HG03520 (cell line): ENCODE data around the gene HSPG2.
"Not testable (repeated sequence)": the region's sequence is repeated elsewhere in the genome, so short reads cannot be mapped to it uniquely, and the experiment has no call there.

Experiments
- ATAC-seq: cut with Tn5 transposase; IDR thresholded peaks from one replicate; pipeline ENCODE4 v1.9.1; 2021; ENCODE audit warnings: mild to moderate bottlenecking, moderate library complexity; ENCODE audit not compliant: unreplicated experiment

HSPG2 gene

GRCh38 chr1:21956720-21957552, 19.8 kb upstream of the HSPG2 start:
- ATAC-seq = no peak

GRCh38 chr1:21955501-21956281, 18.6 kb upstream of the HSPG2 start:
- no peak for ATAC-seq

GRCh38 chr1:21955058-21955457, 17.9 kb upstream of the HSPG2 start:
- no peak for ATAC-seq

DNA sequence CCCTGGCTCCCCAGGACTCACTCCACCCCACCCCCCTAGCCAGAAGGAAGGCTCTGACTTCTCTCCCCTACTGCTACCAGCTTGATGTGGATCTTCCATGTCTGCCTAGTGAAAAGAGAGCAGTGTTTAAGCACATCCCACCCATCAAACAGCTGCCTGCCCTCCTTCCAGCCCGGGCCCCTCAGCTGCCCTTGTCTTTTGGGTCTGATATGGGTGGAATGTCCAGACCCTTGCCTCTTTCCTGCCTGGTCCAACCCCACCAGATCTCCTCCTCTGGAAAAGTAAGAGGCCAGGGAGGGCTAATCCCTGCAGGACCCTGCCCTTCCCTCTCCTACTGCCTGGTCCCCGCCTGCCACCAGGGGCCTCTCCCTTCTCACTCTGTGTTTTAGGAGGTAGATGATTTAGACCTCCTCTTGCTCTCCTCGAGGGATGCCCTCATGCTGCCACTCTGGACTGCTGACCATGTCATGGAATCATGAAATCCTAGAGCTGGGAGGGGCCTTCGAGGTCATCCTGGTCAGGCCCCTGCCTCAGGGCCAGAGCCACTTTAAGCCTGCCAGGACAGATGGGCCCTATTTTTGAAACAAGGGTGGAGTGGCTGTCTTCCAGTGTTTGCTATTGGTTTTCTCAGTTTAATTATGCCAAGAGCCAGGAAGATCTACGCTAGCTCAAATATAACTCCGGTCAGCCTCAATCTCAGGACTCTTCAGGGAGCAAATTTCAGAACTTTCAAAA, 15.8 kb upstream of the HSPG2 start:
- no peak for ATAC-seq

- ATAC-seq = no peak
These were observed 14.2 kb upstream of the HSPG2 start for GRCh38 chr1:21951226-21951870.

GRCh38 chr1:21950734-21951133, 13.6 kb upstream of the HSPG2 start:
- no peak for ATAC-seq

DNA sequence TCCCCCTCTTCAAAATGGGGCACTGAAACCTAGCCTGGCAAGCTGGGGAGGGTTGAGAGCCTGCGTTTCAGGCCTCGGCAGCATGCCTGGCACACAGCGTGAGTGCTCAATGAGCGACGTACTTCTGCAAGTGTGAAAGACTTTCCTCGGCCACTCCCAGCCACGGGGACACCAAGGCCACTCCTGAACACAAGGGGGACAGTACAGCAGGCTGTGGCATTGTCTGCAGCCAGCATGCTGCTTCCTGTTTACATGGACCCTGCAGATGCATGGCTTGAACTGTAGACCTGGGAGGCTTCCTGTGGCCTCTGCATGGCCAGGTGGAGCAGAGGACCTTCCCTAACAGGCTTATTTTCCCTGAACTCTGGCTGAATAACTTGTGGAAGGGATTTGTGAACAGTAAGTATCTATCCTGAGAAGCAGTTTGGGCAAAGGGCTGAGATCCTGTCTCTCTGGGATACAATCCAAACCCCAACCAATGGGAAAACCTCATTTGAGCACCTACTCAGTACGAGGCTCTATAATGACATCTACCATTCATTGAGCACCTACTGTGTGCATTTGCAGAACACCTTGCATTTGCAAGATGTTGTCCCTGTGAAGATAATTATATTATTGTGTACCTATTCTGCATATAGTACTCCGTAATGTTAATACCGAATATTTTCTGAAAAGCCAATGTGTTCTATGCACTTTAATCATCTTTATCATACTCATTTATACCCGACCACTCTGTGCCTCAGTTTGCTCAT, 9.9 kb upstream of the HSPG2 start:
- ATAC-seq = no peak

DNA sequence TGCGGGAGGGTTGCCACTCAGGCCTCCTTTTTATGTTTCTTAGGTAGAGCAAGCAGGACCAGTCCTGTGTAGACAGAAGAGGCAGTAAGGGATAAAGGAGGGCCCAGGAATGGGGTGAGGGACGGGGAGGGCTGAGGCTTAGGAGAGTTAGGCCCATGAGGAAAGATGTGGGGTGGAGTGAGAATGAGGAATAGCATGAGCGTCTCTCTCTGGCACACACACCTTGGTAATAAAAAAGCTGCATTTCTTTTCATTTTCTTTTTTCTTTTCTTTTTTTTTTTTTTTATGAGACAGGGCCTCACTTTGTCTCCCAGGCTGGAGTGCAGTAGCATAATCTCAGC, 7.6 kb upstream of the HSPG2 start:
- no peak for ATAC-seq

DNA sequence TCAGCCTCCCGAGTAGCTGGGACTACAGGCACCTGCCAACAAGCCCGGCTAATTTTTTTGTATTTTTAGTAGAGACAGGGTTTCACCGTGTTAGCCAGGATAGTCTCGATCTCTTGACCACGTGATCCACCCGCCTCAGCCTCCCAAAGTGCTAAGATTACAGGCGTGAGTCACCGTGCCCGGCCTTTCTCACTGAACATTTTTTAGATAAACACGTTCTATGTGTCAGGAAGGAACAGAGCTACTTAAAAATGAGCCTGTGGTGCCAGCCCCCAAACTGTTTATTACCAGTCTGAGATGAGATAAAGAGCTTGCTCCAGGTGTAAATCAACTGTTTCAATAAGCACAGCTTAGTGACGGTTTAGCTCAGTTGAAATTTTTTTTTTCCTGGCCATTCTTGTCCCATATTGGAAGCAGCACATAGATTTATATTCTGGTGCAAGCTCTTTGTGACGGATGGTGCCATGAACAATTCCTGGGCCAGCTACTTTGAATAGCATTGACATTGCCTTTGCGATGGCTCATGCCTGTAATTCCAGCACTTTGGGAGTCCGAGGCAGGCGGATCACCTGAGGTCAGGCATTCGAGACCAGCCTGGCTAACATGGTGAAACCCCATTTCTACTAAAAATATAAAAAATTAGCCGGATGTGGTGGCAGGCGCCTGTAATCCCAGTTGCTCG, 6.0 kb upstream of the HSPG2 start:
- not testable (repeated sequence) for ATAC-seq

DNA sequence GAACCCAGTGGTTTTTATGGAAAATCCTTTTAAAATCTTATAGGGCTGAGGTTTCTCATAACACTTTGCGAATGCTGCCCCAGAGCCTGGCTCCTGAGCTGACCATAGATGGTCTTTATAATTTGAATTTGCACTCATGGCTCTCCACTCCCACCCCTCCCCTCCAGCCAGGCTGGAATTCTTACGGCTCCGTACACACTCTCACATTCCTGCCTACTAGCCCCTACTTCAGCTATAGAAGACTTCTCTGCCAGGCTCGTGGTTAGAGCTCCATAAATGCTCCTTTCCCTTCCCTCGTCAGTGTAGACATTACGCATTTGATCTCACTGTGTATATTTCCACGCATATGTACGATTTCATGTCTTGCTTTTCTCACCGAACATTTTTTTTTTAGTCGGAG, 5.4 kb upstream of the HSPG2 start:
- no peak for ATAC-seq

GRCh38 chr1:21941370-21941769, 4.3 kb upstream of the HSPG2 start:
- ATAC-seq = no peak

- no peak for ATAC-seq
These were observed 3.4 kb upstream of the HSPG2 start for GRCh38 chr1:21940492-21940891.

DNA sequence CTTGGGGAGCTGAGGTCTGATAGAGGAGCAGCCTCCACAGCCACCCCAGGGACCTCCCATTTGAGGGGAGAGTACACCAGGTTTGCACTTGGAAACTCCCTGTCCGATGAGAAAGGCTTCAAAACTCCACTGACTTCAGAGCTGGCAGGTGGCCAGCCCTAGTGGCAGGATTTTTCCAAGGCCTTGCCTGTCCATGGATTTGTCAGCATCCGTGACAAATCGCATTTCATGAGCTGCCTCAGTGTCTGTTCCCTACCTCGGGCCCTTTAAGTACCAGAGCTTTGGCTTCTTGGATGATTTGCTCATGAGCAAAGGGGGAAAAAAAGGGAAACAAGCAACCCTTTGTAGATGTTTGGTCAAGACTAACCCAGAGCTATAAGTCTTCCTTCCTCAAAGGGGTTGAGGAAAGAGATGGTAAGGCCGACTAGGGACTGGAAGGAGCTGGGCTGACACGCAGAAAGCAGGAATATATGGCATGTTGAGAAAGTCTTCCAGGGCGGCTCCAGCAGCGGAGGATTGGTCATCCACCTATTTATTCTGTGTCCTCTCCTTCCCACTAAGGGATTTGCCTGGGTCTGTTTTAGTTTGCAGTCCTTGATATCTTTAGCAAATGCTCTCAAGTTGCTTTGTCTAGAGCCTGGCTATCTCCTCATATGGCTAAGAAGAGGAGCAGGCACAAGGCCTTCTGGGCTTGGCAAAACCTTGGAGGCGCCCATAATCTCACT, 2.7 kb upstream of the HSPG2 start:
- no peak for ATAC-seq

DNA sequence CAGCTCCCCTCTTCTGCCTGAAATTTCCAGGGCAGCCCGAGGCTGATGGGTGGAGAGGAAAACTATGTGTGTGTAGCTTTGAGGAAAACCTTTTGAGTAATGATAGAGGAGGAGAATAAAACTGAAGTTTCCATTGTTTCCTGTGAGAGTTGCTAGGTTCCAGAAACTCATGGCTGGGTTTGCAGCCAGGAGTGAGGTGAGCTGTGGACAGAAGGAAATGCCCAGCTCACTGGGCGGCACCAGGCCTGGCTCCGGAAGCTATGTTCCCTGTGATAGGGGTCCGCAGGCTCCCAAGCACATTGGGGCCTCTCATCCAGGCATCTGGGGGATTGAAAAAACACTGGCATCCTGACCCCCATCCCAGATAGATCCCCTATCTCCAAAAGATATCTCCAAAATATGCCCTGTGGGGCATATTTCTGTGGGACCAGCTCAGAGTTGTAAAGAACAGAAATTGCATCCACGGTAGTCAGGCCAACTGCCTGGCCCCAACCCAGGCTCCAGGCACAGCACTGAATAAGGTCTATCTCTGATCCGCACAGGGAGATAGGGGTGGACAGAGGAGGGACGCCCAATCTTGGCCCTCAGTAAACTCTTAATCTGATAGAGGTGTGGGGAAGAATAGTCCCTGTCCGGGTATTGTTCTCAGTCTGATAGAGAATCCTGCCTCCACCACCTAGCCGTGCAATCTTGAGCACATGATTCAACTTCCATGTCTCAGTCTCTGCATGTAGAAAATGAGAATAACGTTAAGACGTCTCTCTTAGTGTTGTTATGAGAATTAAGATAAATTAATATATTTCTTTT, 1.8 kb upstream of the HSPG2 start:
- no peak for ATAC-seq

DNA sequence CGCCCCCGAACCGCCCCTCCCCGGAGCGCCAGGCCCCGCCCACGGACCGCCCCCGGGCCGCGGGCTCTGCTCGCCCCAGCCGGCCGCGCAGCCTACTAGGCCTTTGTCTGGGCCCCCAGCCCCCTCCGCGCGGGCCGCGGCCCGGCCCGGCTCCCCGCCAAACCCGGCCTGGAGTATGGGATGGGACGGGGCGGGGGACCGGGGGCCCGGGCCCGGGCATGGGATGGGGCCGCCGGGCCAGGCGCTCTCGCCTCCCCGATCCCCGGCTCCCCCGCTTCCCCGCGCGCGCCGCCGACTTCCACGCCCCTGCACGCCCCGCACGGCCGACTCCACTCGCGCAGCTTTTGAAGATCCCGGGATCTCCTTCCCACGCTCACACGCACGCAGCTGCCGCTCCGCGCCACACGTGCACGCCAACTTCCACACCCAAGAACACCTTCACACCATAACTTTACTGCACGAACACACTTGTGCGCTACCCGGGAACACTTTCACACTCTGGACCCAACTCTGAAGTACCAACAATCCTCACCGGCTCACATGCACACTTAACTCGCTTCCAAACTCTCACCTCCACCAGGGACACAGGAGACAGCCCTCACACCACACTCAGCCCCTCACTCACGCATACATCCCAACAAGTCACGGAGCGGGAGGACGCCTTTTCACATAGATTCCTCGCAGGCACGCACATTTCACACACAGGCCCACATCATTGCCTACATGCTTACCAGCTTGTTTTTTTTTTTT, 437 bp upstream of the HSPG2 start:
- no peak for ATAC-seq

GRCh38 chr1:21936366-21937031, 611 bp downstream of the HSPG2 start:
- ATAC-seq = no peak

GRCh38 chr1:21935891-21936365, 1.2 kb downstream of the HSPG2 start:
- ATAC-seq = no peak
